HepG2 (cell line): ENCODE results near the gene BRAF. TPM values are rescaled to one million over a fixed set of nuclear protein-coding genes. Genes with fewer than 3 reads are reported as not detected.
"Not testable (repeated sequence)": the region's sequence is repeated elsewhere in the genome, so short reads cannot be mapped to it uniquely, and the experiment has no call there.

Source experiments
- ATAC-seq: fragments of 200-7000 bp; cut with Tn5 transposase; 3 replicates; pipeline ENCODE4 v1.9.1; 2020; ENCODE audit warnings: mild to moderate bottlenecking, moderate library complexity
- BruUV-seq: library from RNA; stranded (reverse); fragments of 400-500 nt; replicated peaks from 2 replicates; lab custom pipeline; 2021; lab: Mats Ljungman, UMichigan
- CTCF ChIA-PET: fragments of 300-600 bp; formaldehyde crosslinking; extraction: SDS; loops from one replicate; lab custom pipeline; 2021; ENCODE audit warnings: low total read pairs, inconsistent platforms, low intra/inter-chr PET ratio; lab: Yijun Ruan, JAX
- POLR2A ChIA-PET: fragments of 350-600 bp; sonication (Branson Sonifier 250); formaldehyde crosslinking; loops from one replicate; lab custom pipeline; 2020; ENCODE audit warnings: antibody characterized with exemption, inconsistent platforms; lab: Yijun Ruan, JAX
- DNase-seq: peaks from one replicate; pipeline ENCODE4 v3.0.0-alpha.2; 2015; ENCODE audit warnings: low spot score
- FAIRE-seq: peaks from 3 replicates; lab custom pipeline; 2011; peaks lifted over from hg19 to GRCh38; lab: Jason Lieb, UNC
- H2AFZ ChIP-seq: one replicate; pipeline ENCODE4 v1.6.1; 2011; ENCODE audit warnings: low read length, inconsistent platforms
- H3K27ac ChIP-seq: fragments of 300-600 bp; 3 replicates; pipeline ENCODE4 v1.8.0; 2011; ENCODE audit warnings: mixed run types, mild to moderate bottlenecking, mixed read lengths, low read length, inconsistent platforms; ENCODE audit not compliant: insufficient read depth; ENCODE audit errors: extremely low read length
- H3K27me3 ChIP-seq, 2 experiments: fragments of 200-600 bp in 1 of 2; 2 replicates in 1 of 2; 3 replicates in 1 of 2; pipeline versions ENCODE4 v1.6.0 to v1.8.0; 2011; ENCODE audit warnings: low read length in 2 of 2, mild to moderate bottlenecking in 2 of 2, moderate library complexity in 2 of 2, inconsistent platforms in 1 of 2; ENCODE audit not compliant: insufficient read depth in 2 of 2, control insufficient read depth in 1 of 2
- H3K36me3 ChIP-seq, 2 experiments: fragments of 200-600 bp in 1 of 2; replicated peaks in 1 of 2; 2 replicates in 1 of 2; 3 replicates in 1 of 2; pipeline versions ENCODE4 v1.5.1 to v1.8.0; 2011; ENCODE audit warnings: low read length in 2 of 2, inconsistent platforms in 1 of 2; ENCODE audit not compliant: insufficient read depth in 2 of 2, control insufficient read depth in 1 of 2
- H3K4me1 ChIP-seq: 2 replicates; pipeline ENCODE4 v1.5.1; 2012; ENCODE audit warnings: low read length, inconsistent platforms; ENCODE audit not compliant: insufficient read depth
- H3K4me2 ChIP-seq: 2 replicates; pipeline ENCODE4 v1.6.0; 2011; ENCODE audit warnings: low read depth, low read length, inconsistent platforms
- H3K4me3 ChIP-seq, 3 experiments: fragments of 200-600 bp in 1 of 3; sonication (generic), shearing (Covaris generic) in 1 of 3; replicated peaks in 1 of 3; 2 replicates each; pipeline ENCODE4 v1.5.1; 2011 to 2016; ENCODE audit warnings: low read length in 3 of 3, inconsistent platforms in 2 of 3, low read depth in 2 of 3, mild to moderate bottlenecking in 2 of 3, control low read depth in 1 of 3, mixed read lengths in 1 of 3; ENCODE audit not compliant: insufficient read depth in 1 of 3
- H3K79me2 ChIP-seq: one replicate; pipeline ENCODE4 v1.6.1; 2011; ENCODE audit warnings: low read length, inconsistent platforms; ENCODE audit not compliant: insufficient read depth
- H3K9ac ChIP-seq: 2 replicates; pipeline ENCODE4 v1.6.0; 2011; ENCODE audit warnings: mild to moderate bottlenecking, low read depth, low read length, inconsistent platforms; ENCODE audit not compliant: insufficient read depth
- H3K9me3 ChIP-seq: 2 replicates; pipeline ENCODE4 v1.5.1; 2012; ENCODE audit warnings: mild to moderate bottlenecking, low read length
- H4K20me1 ChIP-seq: 2 replicates; pipeline ENCODE4 v1.6.0; 2011; ENCODE audit warnings: inconsistent platforms, mild to moderate bottlenecking, low read length, moderate library complexity; ENCODE audit not compliant: insufficient read depth
- DBP ChIP-seq: sonication (generic); formaldehyde crosslinking; IDR thresholded peaks from 2 replicates; pipeline ENCODE4 v1.4.0; 2020; ENCODE audit warnings: missing genetic modification reagents; ENCODE audit errors: not compliant biosample characterization
- FOXK1 ChIP-seq: sonication (generic); formaldehyde crosslinking; IDR thresholded peaks from 2 replicates; pipeline ENCODE4 v1.4.0; 2020; ENCODE audit warnings: low read depth, missing genetic modification reagents, borderline replicate concordance
- FOXO4 ChIP-seq: sonication (generic); formaldehyde crosslinking; conservative IDR thresholded peaks from 2 replicates; pipeline ENCODE4 v1.8.1; 2023; ENCODE audit warnings: missing genetic modification reagents
- POGK ChIP-seq: sonication (generic); formaldehyde crosslinking; conservative IDR thresholded peaks from 2 replicates; pipeline ENCODE4 v1.8.0; 2022; ENCODE audit warnings: mild to moderate bottlenecking, moderate library complexity, missing genetic modification reagents
- SMAD9 ChIP-seq: sonication (generic); formaldehyde crosslinking; IDR thresholded peaks from 2 replicates; pipeline ENCODE4 v1.5.1; 2020; ENCODE audit warnings: mild to moderate bottlenecking, missing genetic modification reagents
- ZNF512 ChIP-seq: sonication (generic); formaldehyde crosslinking; IDR thresholded peaks from 2 replicates; pipeline ENCODE4 v1.4.0; 2020; ENCODE audit warnings: mild to moderate bottlenecking, missing genetic modification reagents
- WGBS: methylation state at CpG from one replicate; pipeline ENCODE4 v1.1.6; 2017; ENCODE audit warnings: low lambda C conversion rate; 5-methylcytosine and 5-hydroxymethylcytosine counted together
- in situ Hi-C: cut with HindIII; loops from 2 replicates; pipeline ENCODE4 v1.10.0; 2017; ENCODE audit warnings: low pct_unique_long_range_greater_than_20kb; ENCODE audit not compliant: extremely low pct_ligation_motif_present
- intact Hi-C: fragments of 100-400 bp; cut with micrococcal nuclease; formaldehyde crosslinking; loops from one replicate; pipeline ENCODE4 v1.10.0; 2022; ENCODE audit not compliant: unreplicated experiment
- polyA plus RNA-seq, 8 experiments: library from polyadenylated mRNA; depleted of rRNA in 3 of 8; stranded (reverse) in 7 of 8; unstranded in 1 of 8; fragments of >200 nt; fragmentation: Illumina TruSeq in 4 of 8; extraction: Trizol in 4 of 8; gene quantifications; 2 replicates each; pipeline versions ENCODE4 v1.2.1 to v1.2.3, GENCODE V29; 2011 to 2016; ENCODE audit warnings: low read depth in 4 of 8, missing spikeins in 1 of 8, mixed read lengths in 1 of 8; ENCODE audit not compliant: insufficient read depth in 1 of 8
- total RNA-seq, 5 experiments: library from RNA; depleted of rRNA; stranded (reverse); fragments of >200 nt; fragmentation: Illumina TruSeq; extraction: Trizol; gene quantifications; 2 replicates each; pipeline ENCODE4 v1.2.3, GENCODE V29; 2016; ENCODE audit warnings: low read depth in 1 of 5

BRAF gene
- total and polyA plus RNA-seq, 2 of the 13 experiments (the other 11 are each of a cell fraction or from before 2014, with no cell fraction given) = 12.5 to 13.4 TPM

- 7% methylated on average over 2 of the region's 2 CpGs for WGBS
- DNase-seq = no peak
- intact Hi-C loops = no loop called here
- BruUV-seq = no TSS peak
- Histone ChIP-seq H3K27ac (no peak overlapping the region), H3K36me3 (no peaks in the 10 kb centered on the region), H3K4me2 (no peak overlapping the region), H3K27me3 (peaks cover 0 to 3% of the 10 kb centered on the region in 2 experiments; a peak in 1 of 5 replicates), H3K9ac (no peak overlapping the region), H3K4me1 (no peaks in the 10 kb centered on the region), H3K4me3 (no peak overlapping the region), H4K20me1 (no peaks in the 10 kb centered on the region), H2AFZ (no peak overlapping the region), H3K9me3 (no peaks in the 10 kb centered on the region), H3K79me2 (no peaks in the 10 kb centered on the region)
- FAIRE-seq = no peak
- no peak for TF ChIP-seq SMAD9 (CRISPR knock-in tag)
- TF ChIP-seq DBP = no peak
- no peak for TF ChIP-seq POGK (CRISPR knock-in tag)
- TF ChIP-seq ZNF512 = no peak
- TF ChIP-seq FOXK1 (CRISPR knock-in tag) = no peak
- TF ChIP-seq FOXO4 (CRISPR knock-in tag) = no peak
- ATAC-seq = no peak
- in situ Hi-C loops = no loop called here
- ChIA-PET CTCF (no interaction called here), POLR2A (no interaction called here)
Measured at GRCh38 chr7:140945940-140946339, 21.2 kb upstream of the BRAF start.

GRCh38 chr7:140942242-140942641, 17.5 kb upstream of the BRAF start:
- H3K9ac ChIP-seq, H3K4me2 ChIP-seq, POLR2A ChIA-PET, H3K27ac ChIP-seq, H4K20me1 ChIP-seq, FAIRE-seq, H2AFZ ChIP-seq, H3K79me2 ChIP-seq, CTCF ChIA-PET, BruUV-seq, DNase-seq, H3K36me3 ChIP-seq, H3K4me3 ChIP-seq, ATAC-seq, H3K27me3 ChIP-seq, in situ Hi-C loops, intact Hi-C loops, H3K9me3 ChIP-seq, H3K4me1 ChIP-seq: not testable (repeated sequence)
- WGBS = 82% methylated on average over 5 of the region's 5 CpGs
